GM19043 (cell line): Measurements from ENCODE around the gene CCNQ.

ENCODE experiments used
- ATAC-seq: cut with Tn5 transposase; IDR thresholded peaks from one replicate; pipeline ENCODE4 v1.9.1; 2021; ENCODE audit warnings: low read depth; ENCODE audit not compliant: unreplicated experiment

The CCNQ gene

GRCh38 chrX:153546386-153546785 lies 52.6 kb downstream of the CCNQ start:
- no peak for ATAC-seq

GRCh38 chrX:153544727-153545126 lies 54.2 kb downstream of the CCNQ start:
- no peak for ATAC-seq

GRCh38 chrX:153539979-153540358 lies 59.0 kb downstream of the CCNQ start:
- no peak for ATAC-seq

- ATAC-seq: no peak
Measured at GRCh38 chrX:153539171-153539978, 59.6 kb downstream of the CCNQ start.

- ATAC-seq: no peak
Measured at GRCh38 chrX:153538424-153538823, 60.5 kb downstream of the CCNQ start.
